GM23338 (cell line): Measurements from ENCODE around the gene UHRF1. TPM values are rescaled to one million over a fixed set of nuclear protein-coding genes. Genes with fewer than 3 reads are reported as not detected.
"Not testable (repeated sequence)": the region's sequence is repeated elsewhere in the genome, so short reads cannot be mapped to it uniquely, and the experiment has no call there.

Experiments
- ATAC-seq: fragments of 200-7000 bp; cut with Tn5 transposase; 3 replicates; pipeline ENCODE4 v1.9.1; 2020
- DNase-seq: peaks from one replicate; pipeline ENCODE4 v3.0.0-alpha.2; 2015; ENCODE audit warnings: low spot score
- H2AFZ ChIP-seq: fragments of 200-600 bp; sonication (generic); 2 replicates; pipeline ENCODE4 v1.8.0; 2016; ENCODE audit warnings: antibody characterized with exemption, mild to moderate bottlenecking, moderate library complexity
- H3F3A ChIP-seq: fragments of 200-600 bp; sonication (generic); replicated peaks from 2 replicates; pipeline ENCODE4 v1.8.0; 2017; ENCODE audit warnings: antibody characterized with exemption, mixed run types, low read depth
- H3K27ac ChIP-seq: fragments of 200-600 bp; sonication (generic); 2 replicates; pipeline ENCODE4 v1.6.1; 2016; ENCODE audit warnings: low read depth
- H3K27me3 ChIP-seq: fragments of 200-600 bp; sonication (generic); 2 replicates; pipeline ENCODE4 v1.8.0; 2016; ENCODE audit warnings: mild to moderate bottlenecking, mixed run types, moderate library complexity; ENCODE audit not compliant: insufficient read depth
- H3K36me3 ChIP-seq: fragments of 200-600 bp; sonication (generic); 2 replicates; pipeline ENCODE4 v1.8.0; 2016; ENCODE audit warnings: mild to moderate bottlenecking; ENCODE audit not compliant: insufficient read depth
- H3K4me1 ChIP-seq: fragments of 200-600 bp; sonication (generic); 2 replicates; pipeline ENCODE4 v1.8.0; 2016; ENCODE audit warnings: mild to moderate bottlenecking, moderate library complexity; ENCODE audit not compliant: insufficient read depth
- H3K4me2 ChIP-seq: fragments of 200-600 bp; sonication (generic); 2 replicates; pipeline ENCODE4 v1.7.1; 2017; ENCODE audit warnings: mixed run types
- H3K4me3 ChIP-seq: fragments of 200-600 bp; sonication (generic); 2 replicates; pipeline ENCODE4 v1.6.1; 2016; ENCODE audit warnings: mixed run types
- H3K79me2 ChIP-seq: fragments of 200-600 bp; sonication (generic); replicated peaks from 2 replicates; pipeline ENCODE4 v1.8.0; 2017; ENCODE audit warnings: mild to moderate bottlenecking; ENCODE audit not compliant: insufficient read depth
- H3K9me2 ChIP-seq: fragments of 200-600 bp; sonication (generic); 2 replicates; pipeline ENCODE4 v1.8.0; 2017; ENCODE audit not compliant: insufficient read depth
- H4K20me1 ChIP-seq: fragments of 200-600 bp; sonication (generic); replicated peaks from 2 replicates; pipeline ENCODE4 v1.8.0; 2017; ENCODE audit warnings: mild to moderate bottlenecking; ENCODE audit not compliant: insufficient read depth
- H3K27ac Mint-ChIP-seq: 2 replicates; pipeline ENCODE4 v1.8.0; 2020; ENCODE audit warnings: inconsistent platforms, mild to moderate bottlenecking, moderate library complexity, mixed read lengths
- H3K27me3 Mint-ChIP-seq: 3 replicates; pipeline ENCODE4 v1.8.0; 2022; ENCODE audit warnings: low read depth, mild to moderate bottlenecking, moderate library complexity, mixed read lengths, inconsistent platforms; ENCODE audit not compliant: insufficient read depth, poor library complexity
- H3K36me3 Mint-ChIP-seq: 3 replicates; pipeline ENCODE4 v1.8.0; 2021; ENCODE audit warnings: low read depth, mild to moderate bottlenecking, inconsistent platforms, moderate library complexity, mixed read lengths
- H3K4me1 Mint-ChIP-seq: 3 replicates; pipeline ENCODE4 v1.8.0; 2020; ENCODE audit warnings: mild to moderate bottlenecking, inconsistent platforms, mixed read lengths
- H3K4me3 Mint-ChIP-seq: 3 replicates; pipeline ENCODE4 v1.8.0; 2021; ENCODE audit warnings: moderate library complexity, mild to moderate bottlenecking, inconsistent platforms, mixed read lengths
- H3K9me3 Mint-ChIP-seq: 3 replicates; pipeline ENCODE4 v1.8.0; 2020; ENCODE audit warnings: moderate library complexity, mild to moderate bottlenecking, inconsistent platforms, mixed read lengths
- CTCF ChIP-seq, 2 experiments: fragments of 200-600 bp in 1 of 2; sonication (generic) in 1 of 2; conservative IDR thresholded peaks; 2 replicates each; pipeline versions ENCODE4 v1.5.1 to v1.6.1; 2016 to 2017; ENCODE audit warnings: antibody characterized with exemption in 2 of 2, low read depth in 2 of 2, mild to moderate bottlenecking in 2 of 2, moderate library complexity in 1 of 2
- EZH2 ChIP-seq: fragments of 200-600 bp; sonication (generic); IDR thresholded peaks from one replicate; pipeline ENCODE4 v1.8.0; 2017; ENCODE audit warnings: antibody characterized with exemption, mild to moderate bottlenecking, low read depth; ENCODE audit not compliant: unreplicated experiment
- EZH2phosphoT487 ChIP-seq: fragments of 200-600 bp; sonication (generic); IDR thresholded peaks from one replicate; pipeline ENCODE4 v1.8.1; 2018; ENCODE audit warnings: antibody characterized with exemption; ENCODE audit not compliant: unreplicated experiment
- POLR2AphosphoS5 ChIP-seq: IDR thresholded peaks from 2 replicates; pipeline ENCODE4 v1.6.1; 2016; ENCODE audit warnings: antibody characterized with exemption, low read depth
- REST ChIP-seq: IDR thresholded peaks from one replicate; pipeline ENCODE4 v1.6.1; 2018; ENCODE audit warnings: antibody characterized with exemption; ENCODE audit not compliant: unreplicated experiment
- polyA plus RNA-seq: library from polyadenylated mRNA; unstranded; fragments of >200 nt; fragmentation: Nextera tagmentation; extraction: Ambion mirVana; gene quantifications from 2 replicates; pipeline ENCODE4 v1.2.1, GENCODE V29; 2016
- total RNA-seq: library from RNA; depleted of rRNA; stranded (reverse); fragments of >200 nt; shearing (Covaris generic); gene quantifications from 2 replicates; pipeline ENCODE4 v1.2.3, GENCODE V29; 2014

Gene UHRF1
- total and polyA plus RNA-seq, 2 experiments from 2014 or later: 20.3 to 45.7 TPM

GRCh38 chr19:4891066-4891465 lies 18.2 kb upstream of the UHRF1 start:
- ATAC-seq: no peak
- H3K4me3 Mint-ChIP-seq: no peak overlapping the region

GRCh38 chr19:4892962-4893361 lies 16.3 kb upstream of the UHRF1 start:
- not testable (repeated sequence) for H3K4me1 Mint-ChIP-seq, H3F3A ChIP-seq, H3K4me3 ChIP-seq, H3K4me1 ChIP-seq, H3K9me2 ChIP-seq, H4K20me1 ChIP-seq, DNase-seq, H3K27ac ChIP-seq, H3K27ac Mint-ChIP-seq, H2AFZ ChIP-seq, ATAC-seq, H3K36me3 ChIP-seq, H3K4me2 ChIP-seq, H3K79me2 ChIP-seq, H3K36me3 Mint-ChIP-seq, H3K4me3 Mint-ChIP-seq, H3K9me3 Mint-ChIP-seq
- peaks cover 32% of the 10 kb centered on the region for H3K27me3 Mint-ChIP-seq
- H3K27me3 ChIP-seq: peaks cover 65% of the 10 kb centered on the region

More at GRCh38 chr19:4891066-4891465, 18.2 kb upstream of the UHRF1 start:
- Mint-ChIP-seq H3K27me3 (peaks cover 27% of the 10 kb centered on the region), H3K4me1 (peaks cover 5% of the 10 kb centered on the region), H3K9me3 (no peaks in the 10 kb centered on the region), H3K27ac (no peak overlapping the region), H3K36me3 (no peaks in the 10 kb centered on the region)
- Histone ChIP-seq H4K20me1 (no peaks in the 10 kb centered on the region), H3K27ac (no peak overlapping the region), H3F3A (no peaks in the 10 kb centered on the region), H2AFZ (no peak overlapping the region), H3K36me3 (no peaks in the 10 kb centered on the region), H3K4me3 (no peak overlapping the region), H3K4me1 (no peaks in the 10 kb centered on the region), H3K27me3 (peaks cover 47% of the 10 kb centered on the region), H3K4me2 (no peak overlapping the region), H3K79me2 (no peaks in the 10 kb centered on the region), H3K9me2 (no peaks in the 10 kb centered on the region)
- TF ChIP-seq EZH2phosphoT487: no peak
- no peak for TF ChIP-seq CTCF (conservative IDR thresholded peaks at IDR 0.05; ENCODE audit: low read depth in 2 of 2)
- no peak for TF ChIP-seq EZH2
- TF ChIP-seq POLR2AphosphoS5: no peak
- DNase-seq: no peak

- no peaks in the 10 kb centered on the region for H3K4me1 ChIP-seq
- H3K79me2 ChIP-seq: no peaks in the 10 kb centered on the region
- H3K4me2 ChIP-seq: no peak overlapping the region
- no peaks in the 10 kb centered on the region for H3K36me3 ChIP-seq
- Mint-ChIP-seq H3K9me3 (no peaks in the 10 kb centered on the region), H3K4me1 (peaks cover 5% of the 10 kb centered on the region), H3K36me3 (no peaks in the 10 kb centered on the region), H3K27me3 (peaks cover 28% of the 10 kb centered on the region), H3K4me3 (no peak overlapping the region), H3K27ac (no peak overlapping the region)
- H3K27me3 ChIP-seq: peaks cover 63% of the 10 kb centered on the region
- no peak overlapping the region for H2AFZ ChIP-seq
- no peak overlapping the region for H3K4me3 ChIP-seq
- no peaks in the 10 kb centered on the region for H4K20me1 ChIP-seq
- H3K27ac ChIP-seq: no peak overlapping the region
- no peak for DNase-seq
- no peak for ATAC-seq
- no peaks in the 10 kb centered on the region for H3K9me2 ChIP-seq
- TF ChIP-seq REST: no peak
- H3F3A ChIP-seq: no peaks in the 10 kb centered on the region
Observed at GRCh38 chr19:4896372-4896771, 12.9 kb upstream of the UHRF1 start.
